IPS-18a (cell line): Measurements from ENCODE around the gene IFITM10.

ENCODE experiments used
- H3K27ac ChIP-seq: one replicate; pipeline ENCODE4 v1.5.1; 2013; ENCODE audit warnings: low read length
- H3K27me3 ChIP-seq: one replicate; pipeline ENCODE4 v1.6.1; 2013; ENCODE audit warnings: mild to moderate bottlenecking, low read length; ENCODE audit not compliant: control insufficient read depth, insufficient read depth
- H3K36me3 ChIP-seq: one replicate; pipeline ENCODE4 v1.6.1; 2013; ENCODE audit warnings: low read depth, low read length; ENCODE audit not compliant: control insufficient read depth
- H3K4me1 ChIP-seq: one replicate; pipeline ENCODE4 v1.6.1; 2013; ENCODE audit warnings: low read depth, low read length; ENCODE audit not compliant: control insufficient read depth
- H3K4me3 ChIP-seq: one replicate; pipeline ENCODE4 v1.5.1; 2013; ENCODE audit warnings: low read length
- H3K9ac ChIP-seq: one replicate; pipeline ENCODE4 v1.6.1; 2013; ENCODE audit warnings: mild to moderate bottlenecking, low read length, moderate library complexity
- H3K9me3 ChIP-seq: one replicate; pipeline ENCODE4 v1.6.1; 2013; ENCODE audit warnings: low read depth, low read length; ENCODE audit not compliant: control insufficient read depth

Gene IFITM10

DNA sequence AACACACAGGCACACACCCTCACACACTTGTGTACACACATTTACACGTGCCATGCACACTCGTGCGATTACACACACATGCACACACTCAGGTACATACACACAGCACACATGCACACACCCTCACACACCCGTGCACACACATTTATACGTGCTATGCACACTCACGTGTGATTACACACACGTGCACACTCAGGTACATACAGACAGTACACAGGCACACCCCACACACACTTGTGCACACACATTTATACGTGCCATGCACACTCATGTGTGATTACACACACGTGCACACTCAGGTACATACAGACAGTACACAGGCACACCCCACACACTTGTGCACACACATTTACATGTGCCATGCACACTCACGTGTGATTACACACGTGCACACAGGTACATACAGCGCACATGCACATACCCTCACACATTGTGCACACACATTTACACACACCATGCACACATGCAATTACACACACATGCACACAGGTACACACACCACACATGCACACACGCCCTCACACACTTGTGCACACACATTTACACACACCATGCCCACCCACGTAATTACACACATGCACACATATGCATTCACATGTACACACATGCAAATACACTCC lies 4.6 kb downstream of the IFITM10 start:
- Histone ChIP-seq H3K4me1 (peaks cover 7% of the 10 kb centered on the region), H3K9ac (no peak overlapping the region), H3K27ac (no peak overlapping the region), H3K36me3 (no peaks in the 10 kb centered on the region), H3K9me3 (no peaks in the 10 kb centered on the region), H3K4me3 (no peak overlapping the region), H3K27me3 (peaks cover 34% of the 10 kb centered on the region)

GRCh38 chr11:1744891-1745700 lies 5.3 kb downstream of the IFITM10 start:
- H3K4me3 ChIP-seq, result no peak overlapping the region
- H3K4me1 ChIP-seq, result peaks cover 5% of the 10 kb centered on the region
- H3K9ac ChIP-seq, result no peak overlapping the region
- no peaks in the 10 kb centered on the region for H3K9me3 ChIP-seq
- H3K27ac ChIP-seq, result no peak overlapping the region
- H3K27me3 ChIP-seq, result peaks cover 28% of the 10 kb centered on the region
- no peaks in the 10 kb centered on the region for H3K36me3 ChIP-seq

DNA sequence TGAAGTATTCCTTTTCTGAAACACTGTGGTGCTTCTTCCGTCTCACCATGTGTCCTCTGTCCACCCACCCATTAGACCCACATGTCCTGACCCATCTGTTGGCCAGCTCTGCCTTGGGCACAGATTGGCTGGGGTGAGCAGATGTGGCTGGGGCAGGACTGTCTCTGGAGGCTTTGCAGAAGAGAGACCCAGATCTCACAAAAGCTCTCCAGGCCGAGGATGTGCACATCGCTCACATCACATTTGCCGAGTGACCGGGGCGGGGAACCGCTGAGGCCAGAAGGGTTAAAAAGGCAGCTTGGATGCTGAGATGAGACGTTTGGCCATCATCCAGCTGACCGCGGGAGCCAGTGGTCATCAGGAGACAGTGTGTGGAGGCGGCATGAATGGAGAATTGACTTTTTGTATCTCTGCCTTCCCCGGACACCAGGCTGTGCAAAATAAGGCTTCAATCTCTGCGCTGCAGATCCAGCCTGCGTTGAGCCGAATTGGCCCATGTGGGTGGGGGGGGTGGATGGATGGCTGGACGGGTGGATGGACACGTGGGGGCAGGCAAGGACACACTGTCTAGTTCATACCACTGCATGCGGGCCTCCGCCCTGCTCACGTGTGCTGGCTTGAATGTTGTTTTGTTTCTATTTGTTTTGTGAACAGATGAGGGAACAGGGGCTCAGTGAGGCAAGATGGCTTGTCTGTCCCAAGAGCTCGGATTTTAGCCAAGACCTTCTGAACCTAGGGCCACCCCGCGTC lies 6.1 kb downstream of the IFITM10 start:
- no peaks in the 10 kb centered on the region for H3K36me3 ChIP-seq
- H3K27ac ChIP-seq, result no peak overlapping the region
- H3K4me3 ChIP-seq, result no peak overlapping the region
- no peaks in the 10 kb centered on the region for H3K4me1 ChIP-seq
- H3K27me3 ChIP-seq, result peaks cover 20% of the 10 kb centered on the region
- no peaks in the 10 kb centered on the region for H3K9me3 ChIP-seq
- no peak overlapping the region for H3K9ac ChIP-seq

- Histone ChIP-seq H3K9me3 (no peaks in the 10 kb centered on the region), H3K4me3 (no peak overlapping the region), H3K36me3 (no peaks in the 10 kb centered on the region), H3K27ac (no peak overlapping the region), H3K4me1 (no peaks in the 10 kb centered on the region), H3K9ac (no peak overlapping the region), H3K27me3 (peaks cover 14% of the 10 kb centered on the region)
Observed at GRCh38 chr11:1743585-1744136, 6.7 kb downstream of the IFITM10 start.

- H3K4me1 ChIP-seq, result no peaks in the 10 kb centered on the region
- no peak overlapping the region for H3K9ac ChIP-seq
- H3K36me3 ChIP-seq, result no peaks in the 10 kb centered on the region
- no peaks in the 10 kb centered on the region for H3K9me3 ChIP-seq
- peaks cover 8% of the 10 kb centered on the region for H3K27me3 ChIP-seq
- H3K4me3 ChIP-seq, result no peak overlapping the region
- H3K27ac ChIP-seq, result no peak overlapping the region
Observed at GRCh38 chr11:1742869-1743584, 7.4 kb downstream of the IFITM10 start.

DNA sequence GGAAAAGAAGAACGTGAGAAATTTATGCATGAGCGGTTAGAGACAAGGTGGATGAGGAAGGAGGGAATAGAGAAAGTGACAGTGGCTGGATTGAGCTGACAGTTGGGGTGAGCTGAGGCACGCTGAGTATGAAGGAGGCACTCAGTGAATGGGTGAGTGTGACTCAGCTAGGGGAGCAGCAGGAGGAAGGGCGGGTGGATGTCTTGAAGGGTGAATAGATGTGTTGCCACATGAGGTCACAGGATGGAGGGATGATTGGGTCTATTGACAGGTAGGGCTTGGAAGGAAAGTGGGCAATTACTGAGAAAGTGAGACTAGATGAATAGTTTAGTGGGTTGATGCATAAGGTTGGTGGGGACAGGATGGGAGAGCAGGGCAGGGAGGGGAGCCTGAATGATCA lies 8.0 kb downstream of the IFITM10 start:
- H3K36me3 ChIP-seq, result no peaks in the 10 kb centered on the region
- H3K9ac ChIP-seq, result no peak overlapping the region
- H3K4me3 ChIP-seq, result no peak overlapping the region
- H3K27me3 ChIP-seq, result peaks cover 1% of the 10 kb centered on the region
- H3K9me3 ChIP-seq, result no peaks in the 10 kb centered on the region
- H3K27ac ChIP-seq, result no peak overlapping the region
- no peaks in the 10 kb centered on the region for H3K4me1 ChIP-seq

GRCh38 chr11:1741741-1742140 lies 8.7 kb downstream of the IFITM10 start:
- Histone ChIP-seq H3K4me1 (no peaks in the 10 kb centered on the region), H3K36me3 (no peaks in the 10 kb centered on the region), H3K27ac (no peak overlapping the region), H3K27me3 (no peaks in the 10 kb centered on the region), H3K9me3 (no peaks in the 10 kb centered on the region), H3K9ac (no peak overlapping the region), H3K4me3 (no peak overlapping the region)

- Histone ChIP-seq H3K9me3 (no peaks in the 10 kb centered on the region), H3K27ac (no peak overlapping the region)
Observed at GRCh38 chr11:1740786-1741530, 9.4 kb downstream of the IFITM10 start.

GRCh38 chr11:1739576-1739975 lies 10.8 kb downstream of the IFITM10 start:
- Histone ChIP-seq H3K27me3 (no peaks in the 10 kb centered on the region), H3K27ac (no peak overlapping the region), H3K4me3 (no peak overlapping the region), H3K9ac (no peak overlapping the region), H3K9me3 (no peaks in the 10 kb centered on the region), H3K4me1 (no peaks in the 10 kb centered on the region), H3K36me3 (no peaks in the 10 kb centered on the region)

More at GRCh38 chr11:1740786-1741530, 9.4 kb downstream of the IFITM10 start:
- H3K36me3 ChIP-seq, result no peaks in the 10 kb centered on the region
- no peaks in the 10 kb centered on the region for H3K27me3 ChIP-seq
- no peak overlapping the region for H3K4me3 ChIP-seq
- H3K9ac ChIP-seq, result no peak overlapping the region
- no peaks in the 10 kb centered on the region for H3K4me1 ChIP-seq

DNA sequence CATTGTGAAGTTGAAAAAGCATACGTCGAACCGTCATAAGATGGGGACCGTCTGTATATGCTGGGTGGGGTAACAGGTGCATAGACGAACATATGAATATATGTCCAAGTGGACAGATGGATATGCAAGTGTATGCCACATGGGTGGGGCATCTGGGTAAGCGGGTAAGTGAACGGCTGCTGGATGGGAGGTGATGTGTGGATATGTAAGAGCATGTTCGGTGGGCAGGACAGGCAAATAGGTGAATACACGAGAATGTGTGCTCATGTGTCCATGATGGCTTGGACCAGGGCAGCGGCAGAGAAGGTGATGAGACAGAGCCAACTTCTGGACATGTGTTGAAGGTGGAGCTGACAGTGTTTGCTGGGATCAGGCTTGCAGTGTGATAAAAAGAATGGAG lies 12.0 kb downstream of the IFITM10 start:
- H3K4me3 ChIP-seq, result no peak overlapping the region
- no peak overlapping the region for H3K9ac ChIP-seq
- H3K4me1 ChIP-seq, result no peaks in the 10 kb centered on the region
- no peaks in the 10 kb centered on the region for H3K36me3 ChIP-seq
- no peaks in the 10 kb centered on the region for H3K9me3 ChIP-seq
- no peaks in the 10 kb centered on the region for H3K27me3 ChIP-seq
- H3K27ac ChIP-seq, result no peak overlapping the region
